OCI-LY1 (cell line): Measurements from ENCODE around the gene FRY.

ENCODE experiments used
- H2AFZ ChIP-seq: fragments of 200-600 bp; sonication (generic), shearing (Covaris generic); 2 replicates; pipeline ENCODE4 v1.6.0; 2014; ENCODE audit warnings: antibody characterized with exemption, mild to moderate bottlenecking, low read length
- H3F3A ChIP-seq: fragments of 200-600 bp; sonication (generic), shearing (Covaris generic); 2 replicates; pipeline ENCODE4 v1.6.0; 2014; ENCODE audit warnings: mild to moderate bottlenecking, antibody characterized with exemption, low read length, moderate library complexity; ENCODE audit not compliant: insufficient read depth
- H3K27ac ChIP-seq: fragments of 200-600 bp; sonication (generic); 2 replicates; pipeline ENCODE4 v1.5.1; 2014; ENCODE audit warnings: low read length, mixed run types, mild to moderate bottlenecking, low read depth; ENCODE audit not compliant: poor library complexity, severe bottlenecking
- H3K27me3 ChIP-seq: fragments of 200-600 bp; sonication (generic); 2 replicates; pipeline ENCODE4 v1.6.0; 2014; ENCODE audit warnings: antibody characterized with exemption, mild to moderate bottlenecking, low read length, moderate library complexity; ENCODE audit not compliant: insufficient read depth
- H3K36me3 ChIP-seq: fragments of 200-600 bp; sonication (generic); 2 replicates; pipeline ENCODE4 v1.6.1; 2014; ENCODE audit warnings: mild to moderate bottlenecking, antibody characterized with exemption, low read length, moderate library complexity, mixed read lengths; ENCODE audit not compliant: insufficient read depth
- H3K4me1 ChIP-seq: fragments of 200-600 bp; sonication (generic); 2 replicates; pipeline ENCODE4 v1.5.1; 2014; ENCODE audit warnings: mild to moderate bottlenecking, low read length, moderate library complexity; ENCODE audit not compliant: insufficient read depth, severe bottlenecking
- H3K4me2 ChIP-seq: fragments of 200-600 bp; sonication (generic), shearing (Covaris generic); 2 replicates; pipeline ENCODE4 v1.6.1; 2014; ENCODE audit warnings: low read length
- H3K4me3 ChIP-seq: fragments of 200-600 bp; sonication (generic); 2 replicates; pipeline ENCODE4 v1.5.1; 2014; ENCODE audit warnings: low read length, low read depth, mild to moderate bottlenecking, mixed read lengths; ENCODE audit not compliant: poor library complexity, severe bottlenecking
- H3K79me2 ChIP-seq: fragments of 200-600 bp; shearing (Covaris generic); 2 replicates; pipeline ENCODE4 v1.6.1; 2016; ENCODE audit warnings: mixed run types, low read length, mixed read lengths; ENCODE audit not compliant: insufficient read depth
- H3K9ac ChIP-seq: fragments of 200-600 bp; sonication (generic), shearing (Covaris generic); 2 replicates; pipeline ENCODE4 v1.6.1; 2014; ENCODE audit warnings: mild to moderate bottlenecking, low read length, mixed read lengths
- H3K9me2 ChIP-seq: fragments of 200-600 bp; sonication (generic), shearing (Covaris generic); 2 replicates; pipeline ENCODE4 v1.6.1; 2014; ENCODE audit warnings: low read depth, mild to moderate bottlenecking, low read length, mixed read lengths
- H3K9me3 ChIP-seq: fragments of 200-600 bp; shearing (Covaris generic); 2 replicates; pipeline ENCODE4 v1.6.1; 2014; ENCODE audit warnings: low read length, mixed read lengths
- H4K20me1 ChIP-seq: fragments of 200-600 bp; sonication (generic), shearing (Covaris generic); 2 replicates; pipeline ENCODE4 v1.6.0; 2016; ENCODE audit warnings: mild to moderate bottlenecking, low read length; ENCODE audit not compliant: insufficient read depth
- CTCF ChIP-seq: fragments of 200-600 bp; sonication (generic), shearing (Covaris generic); IDR thresholded peaks from 2 replicates; pipeline ENCODE4 v1.5.1; 2017; ENCODE audit warnings: mild to moderate bottlenecking, antibody characterized with exemption, low read length, moderate library complexity, mixed read lengths
- EZH2 ChIP-seq: fragments of 200-600 bp; sonication (generic), shearing (Covaris generic); IDR thresholded peaks from 2 replicates; pipeline ENCODE4 v1.8.0; 2017; ENCODE audit warnings: borderline replicate concordance, mixed run types, mild to moderate bottlenecking, antibody characterized with exemption, low read length, moderate library complexity, mixed read lengths

Gene FRY

GRCh38 chr13:32024750-32025149 lies 6.8 kb upstream of the FRY start:
- Histone ChIP-seq H4K20me1 (no peaks in the 10 kb centered on the region), H3K9ac (no peak overlapping the region), H2AFZ (no peak overlapping the region), H3K27me3 (no peaks in the 10 kb centered on the region), H3K9me3 (no peaks in the 10 kb centered on the region), H3K36me3 (no peaks in the 10 kb centered on the region), H3K4me1 (no peaks in the 10 kb centered on the region), H3K4me2 (no peak overlapping the region), H3K79me2 (no peaks in the 10 kb centered on the region), H3K27ac (no peak overlapping the region), H3K9me2 (no peaks in the 10 kb centered on the region), H3F3A (no peaks in the 10 kb centered on the region), H3K4me3 (no peak overlapping the region)
- no peak for TF ChIP-seq EZH2
- no peak for TF ChIP-seq CTCF

- H3K4me1 ChIP-seq, result no peaks in the 10 kb centered on the region
- no peaks in the 10 kb centered on the region for H3K36me3 ChIP-seq
- no peak overlapping the region for H3K9ac ChIP-seq
- no peaks in the 10 kb centered on the region for H3K27me3 ChIP-seq
- no peaks in the 10 kb centered on the region for H4K20me1 ChIP-seq
- TF ChIP-seq CTCF (no peak), EZH2 (no peak)
- no peak overlapping the region for H2AFZ ChIP-seq
- H3K4me2 ChIP-seq, result no peak overlapping the region
- no peaks in the 10 kb centered on the region for H3K9me3 ChIP-seq
- no peaks in the 10 kb centered on the region for H3K79me2 ChIP-seq
- no peak overlapping the region for H3K27ac ChIP-seq
- H3F3A ChIP-seq, result no peaks in the 10 kb centered on the region
- no peaks in the 10 kb centered on the region for H3K9me2 ChIP-seq
- H3K4me3 ChIP-seq, result no peak overlapping the region
Measured at GRCh38 chr13:32025730-32026129, 5.8 kb upstream of the FRY start.

GRCh38 chr13:32026623-32027022 lies 5.0 kb upstream of the FRY start:
- Histone ChIP-seq H4K20me1 (no peaks in the 10 kb centered on the region), H3F3A (no peaks in the 10 kb centered on the region), H3K27ac (no peak overlapping the region), H3K79me2 (no peaks in the 10 kb centered on the region), H3K9me3 (no peaks in the 10 kb centered on the region), H3K4me1 (peaks cover 5% of the 10 kb centered on the region), H3K9ac (no peak overlapping the region), H2AFZ (no peak overlapping the region), H3K27me3 (no peaks in the 10 kb centered on the region), H3K4me2 (no peak overlapping the region), H3K9me2 (no peaks in the 10 kb centered on the region), H3K36me3 (no peaks in the 10 kb centered on the region), H3K4me3 (no peak overlapping the region)
- TF ChIP-seq EZH2 (no peak), CTCF (no peak)
